Stimulated activated naive CD8-positive, alpha-beta T cell treated with anti-CD3 and anti-CD28 coated beads, Interleukin-15, amount 100 ng/mL, for 72 hours (primary cell): ENCODE measurements around the gene EIPR1.
A peak's percentile ranks its signal among the peaks of the same experiment; 100 is the strongest.

Source experiments
- ATAC-seq: fragments of 150-1000 bp; cut with Tn5 transposase; 2 replicates; pipeline ENCODE4 v1.10.0; 2021; ENCODE audit warnings: mild to moderate bottlenecking, moderate library complexity
- DNase-seq, 2 donors: peaks; one replicate each; pipeline ENCODE4 v3.0.0; 2021 to 2022
- H3K27ac Mint-ChIP-seq, 2 donors: one replicate each; pipeline ENCODE4 v1.8.0; 2022; ENCODE audit warnings: mild to moderate bottlenecking in 2 of 2, mixed read lengths in 2 of 2, moderate library complexity in 2 of 2
- H3K27me3 Mint-ChIP-seq: one replicate; pipeline ENCODE4 v1.8.0; 2022; ENCODE audit warnings: mixed read lengths
- H3K4me1 Mint-ChIP-seq: one replicate; pipeline ENCODE4 v1.8.0; 2022; ENCODE audit warnings: mild to moderate bottlenecking, mixed read lengths
- H3K4me3 Mint-ChIP-seq, 2 donors: one replicate each; pipeline ENCODE4 v1.8.0; 2022; ENCODE audit warnings: mild to moderate bottlenecking in 2 of 2, mixed read lengths in 2 of 2, moderate library complexity in 1 of 2
- H3K9me3 Mint-ChIP-seq, 2 donors: one replicate each; pipeline ENCODE4 v1.8.0; 2022; ENCODE audit warnings: mixed read lengths in 2 of 2

EIPR1 gene

DNA sequence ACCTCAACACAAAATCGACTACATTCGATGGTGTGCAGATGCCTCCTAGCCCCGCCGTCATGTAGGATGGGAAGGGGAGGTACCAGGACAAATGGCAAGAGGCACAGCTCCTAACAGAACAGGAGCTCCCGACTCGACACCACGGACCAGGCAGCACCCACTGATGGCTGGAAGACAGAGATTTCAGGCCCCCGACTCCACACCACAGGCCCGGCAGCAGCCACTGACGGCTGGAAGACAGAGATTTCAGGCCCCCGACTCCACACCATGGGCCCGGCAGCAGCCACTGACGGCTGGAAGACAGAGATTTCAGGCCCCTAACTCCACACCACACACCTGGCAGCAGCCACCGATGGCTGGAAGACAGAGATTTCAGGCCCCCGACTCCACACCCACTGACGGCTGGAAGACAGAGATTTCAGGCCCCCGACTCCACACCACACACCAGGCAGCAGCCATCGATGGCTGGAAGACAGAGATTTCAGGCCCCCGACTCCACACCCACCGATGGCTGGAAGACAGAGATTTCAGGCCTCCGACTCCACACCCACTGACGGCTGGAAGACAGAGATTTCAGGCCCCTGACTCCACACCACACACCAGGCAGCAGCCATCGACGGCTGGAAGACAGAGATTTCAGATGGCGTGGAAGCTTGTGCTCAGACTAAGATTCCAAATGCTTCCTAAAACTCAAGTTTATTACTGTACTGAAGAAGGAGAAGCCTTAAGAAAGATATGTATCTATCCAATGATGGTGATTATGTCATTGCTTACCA, 135.5 kb downstream of the EIPR1 start:
- H3K4me1 Mint-ChIP-seq: peaks cover 27% of the 10 kb centered on the region
- H3K4me3 Mint-ChIP-seq: peak overlapping the region; percentile 30 to 31
- H3K27ac Mint-ChIP-seq: peak overlapping the region; percentile 50 to 67
- no peaks in the 10 kb centered on the region for H3K9me3 Mint-ChIP-seq
- no peaks in the 10 kb centered on the region for H3K27me3 Mint-ChIP-seq
- ATAC-seq (no peak), DNase-seq (no peak)

DNA sequence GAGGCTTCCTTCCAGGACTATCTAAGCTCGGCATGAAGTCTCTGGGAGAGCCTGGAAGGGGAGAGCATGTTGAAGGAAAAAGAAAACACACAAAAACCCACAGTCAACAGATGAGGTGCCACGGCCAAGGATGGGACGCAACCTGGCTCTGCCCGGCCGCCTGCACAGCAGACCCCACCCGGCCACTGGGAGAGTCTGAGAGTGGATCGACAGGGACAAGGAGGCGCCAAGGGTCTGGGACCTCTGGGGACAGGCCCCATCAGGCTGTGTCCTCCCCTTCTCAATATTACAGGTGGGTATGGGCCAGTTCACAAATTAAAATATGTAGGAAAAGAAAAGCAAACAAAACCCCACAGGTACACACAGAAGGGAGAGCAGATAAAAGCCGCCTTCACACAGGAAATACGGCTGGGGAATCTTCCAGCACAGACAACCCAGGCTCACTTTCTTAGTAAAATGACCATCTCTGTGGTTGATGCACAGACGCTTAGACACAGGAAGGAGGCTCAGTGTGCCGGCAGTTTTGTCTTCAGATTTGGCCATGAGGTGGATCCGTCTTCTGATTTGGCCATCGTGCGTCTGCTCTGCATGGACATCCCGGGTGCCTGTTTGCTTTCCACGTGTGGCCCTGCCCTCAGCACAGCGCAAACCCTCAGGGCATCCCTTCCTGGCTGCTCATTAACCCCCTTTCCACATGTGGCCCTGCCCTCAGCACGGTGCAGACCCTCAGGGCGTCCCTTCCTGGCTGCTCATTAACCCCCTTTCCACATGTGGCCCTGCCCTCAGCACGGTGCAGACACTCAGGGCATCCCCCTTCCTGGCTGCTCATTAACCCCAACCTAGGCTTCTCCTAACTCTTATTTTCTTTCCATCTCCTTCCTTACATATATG, 138.4 kb downstream of the EIPR1 start:
- H3K9me3 Mint-ChIP-seq: no peaks in the 10 kb centered on the region
- ATAC-seq: peak; percentile 90
- no peaks in the 10 kb centered on the region for H3K27me3 Mint-ChIP-seq
- peaks cover 39% of the 10 kb centered on the region for H3K4me1 Mint-ChIP-seq
- peak overlapping the region in 1 of 2 donors; percentile 48 for H3K4me3 Mint-ChIP-seq
- H3K27ac Mint-ChIP-seq: peak overlapping the region in 1 of 2 donors; percentile 35
- DNase-seq: peak in 1 of 2 donors; percentile 54

DNA sequence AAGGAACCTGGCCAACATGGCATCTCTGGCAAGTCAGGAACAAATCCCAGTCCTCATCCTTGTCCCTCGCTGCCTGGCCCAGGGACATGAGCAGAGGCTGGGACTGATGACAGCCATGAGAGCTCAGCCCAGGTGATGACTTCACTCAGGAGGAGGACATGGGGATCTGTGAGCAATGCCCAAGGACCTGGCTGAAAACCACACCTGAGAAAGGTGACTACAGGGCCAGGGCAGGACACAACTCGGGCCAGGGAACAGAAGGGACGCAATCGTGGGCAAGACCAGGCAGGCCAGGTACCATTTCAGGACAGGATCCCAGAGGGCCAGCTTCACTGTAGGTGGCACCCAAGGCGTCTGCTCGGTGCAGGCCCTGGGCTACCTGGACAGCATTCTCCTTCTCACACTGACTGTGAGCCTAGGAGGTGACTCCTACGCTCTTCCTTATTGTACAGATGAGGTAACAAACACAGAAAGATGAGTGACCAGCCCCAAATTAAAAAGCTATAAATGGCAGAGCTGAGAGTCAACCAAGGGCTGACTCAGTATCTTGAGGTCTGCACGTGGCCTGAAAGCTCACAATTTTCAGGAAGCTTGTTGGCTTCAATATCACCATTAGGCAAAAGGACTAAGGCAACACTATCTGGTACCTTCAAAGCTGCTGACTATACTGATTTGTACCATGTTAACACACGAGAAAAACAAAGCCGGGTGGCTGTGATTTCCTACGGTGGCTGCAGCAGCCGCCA, 141.1 kb downstream of the EIPR1 start:
- H3K27me3 Mint-ChIP-seq: no peaks in the 10 kb centered on the region
- H3K4me1 Mint-ChIP-seq: peaks cover 14% of the 10 kb centered on the region
- DNase-seq (no peak), ATAC-seq (peak; percentile 13)
- H3K27ac Mint-ChIP-seq: peak overlapping the region; percentile 49 to 76
- peaks cover 0 to 5% of the 10 kb centered on the region in 2 donors for H3K9me3 Mint-ChIP-seq
- peak overlapping the region in 1 of 2 donors; percentile 13 for H3K4me3 Mint-ChIP-seq

DNA sequence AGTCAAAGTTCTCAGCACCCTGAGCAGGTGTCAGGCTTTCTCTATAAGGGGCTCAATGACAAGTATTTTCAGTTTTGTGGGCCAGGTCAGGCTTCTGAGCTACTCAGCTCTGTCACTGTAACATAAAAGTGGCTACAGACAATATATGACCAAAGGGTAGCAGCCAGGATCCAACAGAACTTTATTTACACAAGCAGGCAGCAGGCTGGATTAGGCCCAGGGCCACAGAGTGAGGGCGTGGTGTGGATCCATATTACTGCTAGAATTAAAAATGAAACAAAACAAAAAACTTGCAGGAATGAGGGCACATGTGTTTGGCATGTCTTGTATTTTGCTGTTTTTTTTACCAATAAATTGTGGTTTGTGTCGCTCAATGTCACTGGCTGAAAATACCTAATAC, 143.7 kb downstream of the EIPR1 start:
- ATAC-seq (no peak), DNase-seq (no peak)
- H3K27ac Mint-ChIP-seq: no peak overlapping the region
- H3K9me3 Mint-ChIP-seq: peaks cover 0 to 15% of the 10 kb centered on the region in 2 donors
- H3K4me3 Mint-ChIP-seq: no peak overlapping the region
- H3K4me1 Mint-ChIP-seq: peaks cover 13% of the 10 kb centered on the region
- no peaks in the 10 kb centered on the region for H3K27me3 Mint-ChIP-seq

DNA sequence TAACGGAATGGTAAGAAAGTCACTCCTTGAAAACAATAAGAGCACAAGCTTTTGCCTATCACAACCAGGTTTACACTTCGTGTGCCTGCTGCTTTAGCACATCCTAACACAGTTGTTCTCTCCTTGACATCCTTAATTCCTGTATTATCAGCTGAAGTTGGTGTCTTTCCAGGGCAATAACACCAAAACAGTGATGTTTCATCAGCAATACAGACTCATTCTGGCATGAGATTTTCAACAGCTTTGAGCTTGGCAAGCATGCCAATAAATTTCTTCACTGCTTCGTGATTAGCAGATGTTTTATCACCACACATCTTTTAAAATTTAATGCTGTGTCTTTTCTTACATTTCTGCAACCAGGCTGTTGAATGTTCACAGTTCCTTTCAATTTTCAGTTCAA, 148.4 kb downstream of the EIPR1 start:
- ATAC-seq (no peak), DNase-seq (no peak)
- Mint-ChIP-seq H3K9me3 (peaks cover 30 to 41% of the 10 kb centered on the region in 2 donors), H3K4me3 (no peak overlapping the region), H3K27ac (no peak overlapping the region), H3K27me3 (no peaks in the 10 kb centered on the region), H3K4me1 (peaks cover 18% of the 10 kb centered on the region)

DNA sequence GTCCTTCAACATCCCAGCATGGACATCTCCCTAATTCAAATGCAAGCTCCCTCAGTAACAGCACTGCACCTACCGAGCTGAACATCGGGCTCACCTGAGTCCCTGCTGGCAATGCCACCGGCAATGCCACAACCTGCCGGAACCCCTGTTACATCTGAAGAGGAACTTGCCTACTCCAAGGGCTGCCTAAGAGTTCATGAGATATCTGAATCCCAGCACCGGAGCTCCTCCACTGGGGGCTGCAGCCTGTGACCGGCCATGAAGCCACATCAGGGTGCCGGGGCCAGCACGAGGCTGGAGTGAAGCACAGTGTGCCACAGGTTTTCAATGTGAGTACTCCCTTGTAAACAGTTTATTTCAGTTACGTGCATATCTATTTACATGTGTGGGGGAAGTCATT, 152.9 kb downstream of the EIPR1 start:
- Mint-ChIP-seq H3K4me1 (peaks cover 44% of the 10 kb centered on the region), H3K27me3 (no peaks in the 10 kb centered on the region), H3K4me3 (peak overlapping the region in 1 of 2 donors; percentile 64), H3K9me3 (peaks cover 37 to 38% of the 10 kb centered on the region in 2 donors), H3K27ac (peak overlapping the region in 1 of 2 donors; percentile 100)
- no peak for ATAC-seq
- no peak for DNase-seq

DNA sequence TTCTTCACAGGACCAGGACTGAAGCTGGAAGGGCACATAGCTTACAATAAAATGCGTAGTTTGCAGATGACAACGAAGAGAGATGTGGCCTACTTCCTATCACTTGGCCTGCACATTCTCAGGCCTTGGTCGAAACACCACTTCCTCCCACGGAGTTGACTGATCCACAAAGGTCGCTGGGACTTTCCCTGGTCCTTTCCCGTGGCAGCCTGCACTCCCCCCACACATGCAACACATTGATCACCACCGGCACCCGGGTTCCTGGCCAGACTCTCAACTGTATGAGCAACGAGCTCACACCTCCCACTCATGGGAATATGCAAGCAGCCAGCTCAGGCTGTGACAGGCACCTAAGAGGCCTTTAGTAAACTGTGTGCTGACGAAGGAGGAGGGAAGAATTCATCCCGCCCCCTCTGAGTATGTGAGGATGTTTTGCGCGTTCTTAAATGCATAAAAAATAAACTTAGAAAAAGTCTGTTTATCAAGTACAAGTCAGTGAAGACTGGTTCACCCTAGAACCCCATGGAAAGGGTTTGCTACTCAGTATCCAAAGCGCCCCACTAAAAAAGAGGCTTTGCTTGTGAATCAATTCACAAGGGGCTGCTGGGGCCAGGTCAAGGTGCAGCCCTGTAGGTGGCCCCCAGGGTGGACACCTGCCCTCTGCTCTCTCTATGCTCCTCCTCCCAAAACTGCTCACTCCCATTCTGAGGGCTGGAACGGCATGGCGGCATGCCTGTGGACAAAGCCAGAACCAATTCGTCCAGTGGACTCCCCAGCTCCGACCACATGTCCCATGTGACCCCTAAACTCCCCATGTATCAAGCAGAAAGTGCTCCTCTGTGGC, 154.3 kb downstream of the EIPR1 start:
- H3K27ac Mint-ChIP-seq: peak overlapping the region; percentile 99 to 100
- no peaks in the 10 kb centered on the region for H3K27me3 Mint-ChIP-seq
- H3K4me1 Mint-ChIP-seq: peaks cover 44% of the 10 kb centered on the region
- peak; percentile 92 for ATAC-seq
- peak overlapping the region; percentile 54 to 65 for H3K4me3 Mint-ChIP-seq
- H3K9me3 Mint-ChIP-seq: peaks cover 32 to 37% of the 10 kb centered on the region in 2 donors
- DNase-seq: peak; percentile 85 to 98

DNA sequence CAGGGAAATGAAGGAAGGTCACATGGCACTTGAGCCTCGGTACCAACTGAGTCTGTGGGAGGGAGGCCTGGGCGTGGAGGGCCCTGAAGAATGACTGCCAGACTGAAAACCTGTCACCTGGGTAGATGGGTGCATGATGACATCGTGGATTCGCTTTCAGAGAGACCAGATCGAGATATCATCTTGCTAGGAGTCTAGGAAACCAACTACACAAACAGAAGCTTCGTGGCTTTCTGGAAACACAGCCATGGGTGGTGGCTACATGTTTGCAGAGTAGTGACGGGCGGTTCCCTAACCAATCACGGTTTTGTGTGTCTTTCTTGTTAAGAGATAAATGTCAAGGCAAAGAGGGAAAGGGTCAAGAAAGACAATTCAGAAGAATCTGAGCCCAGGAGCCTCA, 155.0 kb downstream of the EIPR1 start:
- DNase-seq (peak; percentile 72 to 89), ATAC-seq (peak; percentile 86)
- Mint-ChIP-seq H3K9me3 (peaks cover 30 to 37% of the 10 kb centered on the region in 2 donors), H3K4me3 (peak overlapping the region; percentile 47 to 58), H3K27ac (peak overlapping the region; percentile 99 to 100), H3K4me1 (peaks cover 48% of the 10 kb centered on the region), H3K27me3 (no peaks in the 10 kb centered on the region)

DNA sequence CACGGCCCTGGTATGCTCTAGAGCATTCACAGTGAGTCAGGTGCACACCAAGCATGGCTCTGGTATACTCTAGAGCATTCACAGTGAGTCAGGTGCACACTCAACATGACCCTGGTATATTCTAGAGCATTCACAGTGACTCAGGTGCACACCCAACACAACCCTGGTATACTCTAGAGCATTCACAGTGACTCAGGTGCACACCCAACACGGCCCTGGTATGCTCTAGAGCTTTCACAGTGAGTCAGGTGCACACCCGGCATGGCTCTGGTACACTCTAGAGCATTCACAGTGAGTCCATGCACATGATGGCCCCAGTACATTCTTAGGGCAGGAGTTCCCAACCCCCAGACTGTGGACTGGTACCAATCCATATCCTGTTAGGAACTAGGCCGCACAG, 158.1 kb downstream of the EIPR1 start:
- DNase-seq: no peak
- Mint-ChIP-seq H3K4me1 (peaks cover 59% of the 10 kb centered on the region), H3K4me3 (no peak overlapping the region), H3K9me3 (peaks cover 10 to 15% of the 10 kb centered on the region in 2 donors), H3K27ac (no peak overlapping the region), H3K27me3 (no peaks in the 10 kb centered on the region)
- ATAC-seq: no peak

DNA sequence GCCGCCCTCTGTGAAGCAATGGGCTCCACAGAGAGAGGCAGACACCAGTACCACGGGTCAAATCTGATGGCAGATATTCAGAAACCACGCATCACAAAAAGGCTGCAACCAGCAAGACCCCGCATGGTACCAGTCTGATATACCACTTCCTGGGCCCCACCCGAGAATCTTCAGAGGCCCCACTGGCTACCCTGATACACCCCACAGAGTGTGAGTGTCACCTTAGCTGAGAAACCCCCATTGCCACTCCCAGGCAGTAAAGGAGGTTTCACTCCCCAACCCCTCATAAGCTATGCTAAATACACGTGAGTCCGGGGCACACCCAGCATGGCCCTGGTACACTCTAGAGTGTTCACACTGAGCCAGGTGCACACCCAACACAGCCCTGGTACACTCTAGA, 160.0 kb downstream of the EIPR1 start:
- H3K4me1 Mint-ChIP-seq: peaks cover 46% of the 10 kb centered on the region
- H3K9me3 Mint-ChIP-seq: peaks cover 0 to 15% of the 10 kb centered on the region in 2 donors
- ATAC-seq: peak; percentile 21
- no peaks in the 10 kb centered on the region for H3K27me3 Mint-ChIP-seq
- no peak for DNase-seq
- H3K27ac Mint-ChIP-seq: peak overlapping the region; percentile 19 to 92
- H3K4me3 Mint-ChIP-seq: no peak overlapping the region

DNA sequence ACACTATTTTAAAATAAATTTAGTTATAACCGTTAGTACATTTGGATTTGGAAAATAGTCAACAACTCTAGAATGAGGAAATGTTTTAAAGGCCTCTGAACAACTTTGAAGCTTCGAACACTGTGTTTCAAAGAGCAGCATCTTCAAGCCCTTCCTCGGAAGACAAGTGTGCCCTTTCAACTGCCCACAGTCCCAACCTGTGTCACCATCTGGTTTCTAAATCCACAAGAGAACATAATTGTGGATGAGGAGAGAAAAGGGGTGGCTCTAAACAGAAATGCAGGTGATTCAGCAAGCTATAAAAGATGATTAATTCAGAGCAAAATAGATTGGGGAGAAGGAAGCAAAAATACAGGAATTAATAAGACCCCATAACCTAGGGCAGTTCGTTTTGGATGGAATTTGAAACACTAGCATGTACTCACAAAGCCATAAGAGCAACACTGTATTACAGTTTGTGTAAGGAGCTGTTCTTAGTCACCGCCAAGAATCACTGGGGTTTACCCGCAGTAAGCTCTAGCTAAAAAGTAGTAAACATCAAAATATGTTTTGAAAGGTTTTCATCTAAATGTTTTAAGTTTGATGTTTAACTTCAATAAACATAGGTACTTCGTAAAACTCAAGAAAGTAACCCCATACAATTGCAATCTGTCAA, 160.7 kb downstream of the EIPR1 start:
- H3K27ac Mint-ChIP-seq: peak overlapping the region; percentile 16 to 92
- DNase-seq (no peak), ATAC-seq (peak; percentile 74)
- peak overlapping the region in 1 of 2 donors; percentile 36 for H3K4me3 Mint-ChIP-seq
- no peaks in the 10 kb centered on the region for H3K27me3 Mint-ChIP-seq
- peaks cover 0 to 15% of the 10 kb centered on the region in 2 donors for H3K9me3 Mint-ChIP-seq
- H3K4me1 Mint-ChIP-seq: peaks cover 39% of the 10 kb centered on the region

DNA sequence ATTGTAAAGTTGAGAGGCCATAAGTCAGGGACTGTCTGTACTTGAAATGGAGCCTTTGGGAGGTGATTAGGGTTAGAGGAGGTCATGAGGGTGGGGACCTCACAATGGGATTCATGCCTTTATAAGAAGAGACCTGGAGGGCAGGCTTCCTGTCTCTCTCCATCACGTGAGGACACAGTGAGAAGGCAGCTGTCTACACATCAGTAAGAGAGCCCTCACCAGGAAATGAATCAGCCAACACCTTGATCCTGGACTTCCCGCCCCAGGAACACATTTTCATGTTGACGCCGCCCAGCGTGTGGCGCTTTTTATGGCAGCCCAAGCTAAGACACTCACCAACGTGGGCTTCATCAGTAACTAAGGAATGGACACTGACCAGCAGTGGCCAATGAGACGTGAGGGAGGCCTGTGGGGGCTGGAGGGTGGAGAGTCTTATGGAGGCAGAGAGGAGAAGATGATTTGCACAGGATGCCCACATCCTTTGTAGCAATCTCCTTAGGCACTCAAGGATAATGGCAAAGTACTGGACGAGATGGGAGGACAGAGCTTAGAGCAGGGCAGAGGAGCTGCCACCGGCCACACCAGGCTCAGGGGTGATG, 162.7 kb downstream of the EIPR1 start:
- no peak overlapping the region for H3K4me3 Mint-ChIP-seq
- ATAC-seq (no peak), DNase-seq (no peak)
- peak overlapping the region in 1 of 2 donors; percentile 76 for H3K27ac Mint-ChIP-seq
- peaks cover 0 to 7% of the 10 kb centered on the region in 2 donors for H3K9me3 Mint-ChIP-seq
- no peaks in the 10 kb centered on the region for H3K27me3 Mint-ChIP-seq
- H3K4me1 Mint-ChIP-seq: peaks cover 35% of the 10 kb centered on the region

DNA sequence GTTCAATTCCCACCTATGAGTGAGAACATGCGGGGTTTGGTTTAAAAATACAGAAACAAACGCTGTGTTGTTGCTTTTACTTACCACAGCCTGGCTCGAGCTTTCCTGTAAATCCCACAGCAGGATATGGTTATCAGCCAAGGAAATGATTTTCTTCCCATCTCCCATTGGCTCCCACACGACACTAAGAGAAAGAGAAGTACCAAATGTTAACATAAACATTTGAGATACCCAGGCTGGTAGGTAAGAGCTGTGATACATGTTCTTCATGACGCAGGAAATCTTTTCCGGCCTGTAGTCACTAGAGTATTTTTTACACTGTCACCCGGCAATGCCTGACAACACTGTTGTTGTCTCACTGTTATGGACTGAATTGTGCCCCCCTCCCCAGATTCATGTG, 163.6 kb downstream of the EIPR1 start:
- ATAC-seq: no peak
- Mint-ChIP-seq H3K4me3 (no peak overlapping the region), H3K27me3 (no peaks in the 10 kb centered on the region), H3K9me3 (peaks cover 0 to 7% of the 10 kb centered on the region in 2 donors), H3K4me1 (peaks cover 35% of the 10 kb centered on the region), H3K27ac (no peak overlapping the region)
- no peak for DNase-seq

DNA sequence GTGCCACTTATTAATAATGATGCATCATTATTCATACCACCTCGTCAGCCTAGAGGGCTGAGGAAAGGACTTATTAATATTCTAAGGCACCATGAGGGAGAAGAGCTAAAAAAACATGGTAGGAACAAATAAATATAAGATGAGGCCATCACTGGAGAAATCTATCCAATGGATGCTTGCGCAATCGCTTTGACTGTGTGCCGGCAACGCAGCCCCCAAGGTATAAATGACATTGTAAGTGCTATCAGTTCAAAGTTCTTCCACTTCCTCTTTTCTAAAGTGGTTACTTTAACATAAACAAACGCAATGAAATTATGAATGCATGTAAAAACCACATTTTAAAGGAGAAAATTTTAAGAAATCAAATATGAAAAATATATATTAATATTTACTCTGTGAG, 164.6 kb downstream of the EIPR1 start:
- H3K4me3 Mint-ChIP-seq: no peak overlapping the region
- ATAC-seq (no peak), DNase-seq (no peak)
- H3K27me3 Mint-ChIP-seq: no peaks in the 10 kb centered on the region
- H3K9me3 Mint-ChIP-seq: peaks cover 0 to 7% of the 10 kb centered on the region in 2 donors
- peaks cover 34% of the 10 kb centered on the region for H3K4me1 Mint-ChIP-seq
- no peak overlapping the region for H3K27ac Mint-ChIP-seq
